Activated naive CD4-positive, alpha-beta T cell (primary cell): Measurements from ENCODE around the gene OR8S1.
A peak's percentile ranks its signal among the peaks of the same experiment; 100 is the strongest.
"Not testable (repeated sequence)": the region's sequence is repeated elsewhere in the genome, so short reads cannot be mapped to it uniquely, and the experiment has no call there.

Experiments
- DNase-seq, 4 experiments: peaks; one replicate each; lab custom pipeline; 2025; lab: John Stamatoyannopoulos, UW

OR8S1 gene, protein sequence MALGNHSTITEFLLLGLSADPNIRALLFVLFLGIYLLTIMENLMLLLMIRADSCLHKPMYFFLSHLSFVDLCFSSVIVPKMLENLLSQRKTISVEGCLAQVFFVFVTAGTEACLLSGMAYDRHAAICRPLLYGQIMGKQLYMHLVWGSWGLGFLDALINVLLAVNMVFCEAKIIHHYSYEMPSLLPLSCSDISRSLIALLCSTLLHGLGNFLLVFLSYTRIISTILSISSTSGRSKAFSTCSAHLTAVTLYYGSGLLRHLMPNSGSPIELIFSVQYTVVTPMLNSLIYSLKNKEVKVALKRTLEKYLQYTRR

DNA sequence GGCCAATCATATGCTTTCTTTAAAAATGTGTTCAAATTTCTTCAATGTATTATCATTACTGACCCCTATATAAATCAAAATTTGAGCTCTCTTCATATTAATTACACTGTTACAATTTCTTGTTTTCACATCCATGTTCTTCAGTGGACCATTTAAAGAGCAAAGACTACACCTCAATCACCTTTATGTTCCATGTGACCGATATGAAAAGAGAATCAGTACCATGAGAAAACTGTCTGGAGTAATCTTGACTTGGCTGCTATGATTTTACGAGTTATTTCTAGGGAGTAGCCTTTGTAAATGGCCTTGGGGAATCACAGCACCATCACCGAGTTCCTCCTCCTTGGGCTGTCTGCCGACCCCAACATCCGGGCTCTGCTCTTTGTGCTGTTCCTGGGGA is at the start of gene OR8S1:
Gene OR8S1, plus strand, starts transcription at position 301 of the 400 bp plus-strand sequence. Its CDS starts 0 bp downstream, at position 301.
- DNase-seq = no peak

DNA sequence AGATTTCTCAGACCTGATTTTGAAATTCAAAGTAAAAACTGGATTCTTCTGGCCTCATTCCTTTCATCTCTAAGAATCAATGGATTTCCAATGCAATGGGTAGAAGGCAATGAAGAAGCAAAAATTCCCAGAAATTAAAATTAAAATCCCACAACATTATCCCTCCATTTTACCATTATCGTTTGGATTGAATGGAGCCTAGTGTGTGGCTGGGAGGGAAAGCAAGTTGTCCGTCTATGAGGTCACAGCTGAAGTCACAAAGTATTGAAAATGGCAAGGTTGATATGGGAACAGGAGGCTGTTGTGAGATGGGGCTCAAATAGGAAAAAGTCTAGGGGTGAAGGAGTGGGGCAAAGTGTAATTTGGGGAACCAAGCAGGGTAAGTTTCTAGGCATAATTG is 43.2 kb upstream of the OR8S1 start, which contains the start of gene C12orf54:
Gene C12orf54, plus strand, starts transcription at position 301 of the 400 bp plus-strand sequence. CDS start 799 bp downstream, outside the sequence.
- DNase-seq = no peak

DNA sequence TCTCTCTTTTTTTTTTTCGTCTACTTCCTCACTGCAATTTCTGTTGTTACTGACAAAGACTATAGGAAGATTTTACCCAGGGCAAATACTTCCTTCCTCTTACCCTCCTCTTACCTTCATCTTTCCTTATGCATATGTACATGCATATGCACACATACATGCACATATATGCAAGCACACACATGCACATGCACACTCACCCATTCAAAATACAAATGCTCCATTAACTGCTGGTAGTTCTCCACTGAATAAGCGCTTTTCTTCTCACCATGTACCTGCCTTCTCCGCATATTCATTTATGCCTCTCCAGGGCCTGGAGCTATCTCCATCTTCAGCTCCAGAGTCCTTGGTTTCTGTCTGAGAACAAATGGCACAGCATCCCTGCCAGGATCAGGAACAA is 42.5 kb upstream of the OR8S1 start:
- DNase-seq = no peak

DNA sequence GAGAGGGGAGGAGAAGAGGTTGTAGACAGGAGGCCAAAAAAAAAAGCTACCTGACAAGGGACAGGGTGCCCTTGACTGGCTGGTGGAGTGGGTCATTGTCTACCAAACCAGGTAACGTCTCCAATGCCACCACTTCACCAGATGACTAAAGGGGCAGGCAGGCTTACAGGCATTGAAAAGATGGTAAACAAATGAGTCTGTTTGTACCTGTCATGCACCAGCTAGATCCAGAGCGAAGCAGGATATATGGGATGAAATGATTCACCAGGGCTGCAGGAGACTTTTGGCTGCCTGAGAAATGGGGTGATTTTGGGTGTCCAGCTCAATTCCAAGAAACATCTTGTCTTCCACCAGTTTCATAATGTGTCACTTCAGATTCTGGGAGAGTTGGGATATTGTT is 39.2 kb upstream of the OR8S1 start:
- no peak for DNase-seq

DNA sequence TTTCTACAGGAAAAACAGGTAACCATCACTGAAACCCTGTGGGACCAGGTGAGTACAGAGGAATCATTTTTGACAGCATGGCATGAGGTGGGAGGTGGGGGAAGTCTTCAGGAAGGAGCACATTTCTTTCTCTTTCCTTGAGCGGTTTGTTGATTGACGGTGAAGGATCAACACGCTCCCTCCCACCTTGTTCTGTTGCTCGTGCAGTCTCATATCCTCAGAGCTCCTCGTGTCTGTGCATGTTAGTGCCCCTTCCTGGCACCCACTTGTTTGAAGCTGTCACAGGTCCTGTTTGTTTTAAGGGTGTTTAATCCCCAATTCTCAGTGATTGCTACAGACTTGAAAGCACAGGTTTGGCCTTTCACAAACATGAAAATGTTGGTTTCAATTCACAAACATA is 38.8 kb upstream of the OR8S1 start:
- no peak for DNase-seq

DNA sequence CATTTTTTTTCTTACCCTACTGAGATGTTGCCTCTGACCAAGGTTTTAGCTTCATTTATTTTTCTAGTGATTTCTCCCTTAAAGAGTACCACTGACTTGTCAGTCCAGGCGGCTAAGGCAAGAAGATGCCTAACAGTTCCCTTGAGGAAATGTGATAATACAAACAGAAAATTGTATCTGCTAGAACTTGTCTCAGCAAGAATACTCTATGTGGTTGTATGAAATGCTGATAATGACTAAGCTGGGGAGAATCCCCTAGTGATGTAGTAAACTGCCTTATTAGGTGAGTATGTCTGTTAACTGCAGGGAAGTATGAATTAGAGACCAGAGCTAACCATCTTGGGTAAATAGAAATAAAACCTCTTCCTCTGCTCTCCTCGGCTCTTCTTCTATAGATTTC is 36.4 kb upstream of the OR8S1 start:
- DNase-seq = no peak

DNA sequence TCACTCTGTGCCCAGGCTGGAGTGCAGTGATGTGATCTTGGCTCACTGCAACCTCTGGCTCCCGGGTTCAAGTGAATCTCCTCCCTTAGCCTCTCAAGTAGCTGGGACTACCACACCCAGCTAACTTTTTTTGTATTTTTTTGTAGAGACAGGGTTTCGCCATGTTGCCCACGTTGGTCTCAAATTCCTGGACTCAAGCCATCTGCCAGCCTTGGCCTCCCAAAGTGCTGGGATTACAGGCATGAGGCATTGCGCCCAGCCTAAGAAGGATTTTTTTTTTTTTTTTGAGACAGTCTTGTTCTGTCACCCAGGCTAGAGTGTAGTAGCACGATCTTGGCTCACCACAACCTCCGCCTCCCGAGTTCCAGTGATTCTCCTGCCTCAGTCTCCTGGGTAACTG is 36.0 kb upstream of the OR8S1 start:
- not testable (repeated sequence) for DNase-seq

DNA sequence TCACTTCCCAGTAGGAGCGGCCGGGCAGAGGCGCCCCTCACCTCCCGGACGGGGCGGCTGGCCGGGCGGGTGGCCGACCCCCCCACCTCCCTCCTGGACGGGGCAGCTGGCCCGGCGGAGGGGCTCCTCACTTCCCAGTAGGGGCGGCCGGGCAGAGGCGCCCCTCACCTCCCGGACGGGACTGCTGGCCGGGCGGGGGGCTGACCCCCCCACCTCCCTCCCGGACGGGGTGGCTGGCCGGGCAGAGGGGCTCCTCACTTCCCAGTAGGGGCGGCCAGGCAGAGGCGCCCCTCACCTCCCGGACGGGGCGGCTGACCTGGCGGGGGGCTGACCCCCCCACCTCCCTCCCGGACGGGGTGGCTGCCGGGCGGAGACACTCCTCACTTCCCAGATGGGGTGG is 25.2 kb upstream of the OR8S1 start:
- DNase-seq = not testable (repeated sequence)

DNA sequence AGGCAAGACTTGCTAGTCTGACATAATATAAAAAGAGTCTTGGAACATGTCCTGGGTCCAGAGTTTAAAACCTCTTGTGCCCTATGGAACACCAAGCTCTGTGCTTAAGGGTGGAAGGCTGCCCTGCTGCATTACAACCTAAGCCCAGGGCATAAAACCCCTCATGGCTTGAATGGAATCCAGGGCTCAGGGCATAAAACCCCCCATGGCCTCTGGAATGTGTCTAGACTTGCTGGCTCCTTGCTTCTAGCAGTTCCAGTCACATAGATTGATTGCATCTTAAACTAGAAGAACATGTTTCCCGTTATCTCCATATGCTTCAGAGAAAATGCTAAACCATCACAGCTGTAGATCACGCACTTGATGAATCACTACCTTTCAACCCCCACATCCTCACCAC is 18.6 kb upstream of the OR8S1 start:
- DNase-seq = not testable (repeated sequence)

DNA sequence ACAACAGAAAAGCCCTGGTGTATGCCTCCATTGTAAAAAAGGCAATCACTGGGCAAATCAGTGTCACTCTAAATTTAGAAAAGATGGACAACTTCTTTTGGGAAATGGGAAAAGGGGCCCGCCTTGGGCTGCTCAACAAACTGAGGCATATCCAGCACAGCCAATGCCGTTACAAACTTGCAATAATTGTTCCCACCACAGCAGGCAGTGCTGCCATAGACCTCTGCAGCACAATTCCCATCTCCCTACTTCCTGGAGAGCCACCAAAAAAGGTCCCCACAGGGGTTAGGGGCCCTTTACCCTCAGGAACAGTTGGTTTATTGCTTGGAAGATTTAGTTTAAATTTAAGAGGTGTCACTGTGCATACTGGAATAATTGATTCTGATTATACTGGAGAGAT is 16.4 kb upstream of the OR8S1 start:
- DNase-seq = no peak

DNA sequence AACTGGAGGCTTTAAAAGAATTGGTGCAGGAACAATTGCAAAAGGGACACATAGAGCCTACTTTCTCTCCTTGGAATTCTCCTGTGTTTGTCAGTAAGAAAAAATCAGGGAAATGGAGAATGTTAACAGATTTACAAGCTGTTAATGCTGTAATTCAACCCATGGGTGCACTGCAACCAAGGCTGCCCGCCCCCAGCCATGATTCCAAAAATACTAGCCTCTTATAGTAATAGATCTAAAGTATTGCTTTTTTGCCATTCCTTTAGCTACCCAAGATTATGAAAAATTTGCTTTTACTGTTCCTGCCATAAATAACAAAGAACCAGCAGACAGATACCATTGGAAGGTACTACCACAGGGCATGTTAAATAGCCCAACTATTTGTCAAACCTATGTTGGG is 15.3 kb upstream of the OR8S1 start:
- no peak for DNase-seq

DNA sequence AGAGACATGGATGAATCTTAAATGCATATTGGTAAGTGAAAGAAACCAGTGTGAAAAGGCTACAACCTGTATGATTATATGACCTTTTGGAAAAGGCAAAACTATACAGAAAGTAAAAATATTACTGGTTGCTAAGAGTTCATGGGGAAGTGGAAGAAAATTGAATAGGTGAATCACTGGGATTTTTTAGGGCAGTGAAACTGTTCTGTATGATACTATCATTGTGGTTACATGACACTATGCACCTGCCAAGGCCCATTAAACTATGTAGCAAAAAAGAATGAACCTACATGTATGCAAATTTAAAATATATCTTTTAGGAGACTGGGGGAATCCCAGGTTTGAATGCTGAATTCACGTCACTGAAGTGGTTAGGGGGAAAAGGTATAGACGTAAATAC is 12.6 kb upstream of the OR8S1 start:
- DNase-seq = no peak

DNA sequence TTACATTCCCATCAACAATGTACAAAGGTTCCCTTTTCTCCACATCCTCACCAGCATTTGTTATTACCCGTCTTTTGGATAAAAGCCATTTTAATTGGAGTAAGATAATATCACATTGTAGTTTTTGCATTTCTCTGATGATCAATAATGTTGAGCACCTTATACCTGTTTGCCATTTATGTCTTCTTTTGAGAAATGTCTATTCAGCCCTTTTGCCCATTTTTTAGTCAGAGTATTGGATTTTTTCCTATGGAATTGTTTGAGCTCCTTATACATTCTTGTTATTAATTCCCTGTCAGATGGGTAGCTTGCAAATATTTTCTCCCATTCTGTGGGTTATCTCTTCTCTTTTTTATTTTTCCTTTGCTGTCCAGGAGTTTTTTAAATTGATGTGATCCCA is 10.7 kb upstream of the OR8S1 start:
- DNase-seq = no peak

DNA sequence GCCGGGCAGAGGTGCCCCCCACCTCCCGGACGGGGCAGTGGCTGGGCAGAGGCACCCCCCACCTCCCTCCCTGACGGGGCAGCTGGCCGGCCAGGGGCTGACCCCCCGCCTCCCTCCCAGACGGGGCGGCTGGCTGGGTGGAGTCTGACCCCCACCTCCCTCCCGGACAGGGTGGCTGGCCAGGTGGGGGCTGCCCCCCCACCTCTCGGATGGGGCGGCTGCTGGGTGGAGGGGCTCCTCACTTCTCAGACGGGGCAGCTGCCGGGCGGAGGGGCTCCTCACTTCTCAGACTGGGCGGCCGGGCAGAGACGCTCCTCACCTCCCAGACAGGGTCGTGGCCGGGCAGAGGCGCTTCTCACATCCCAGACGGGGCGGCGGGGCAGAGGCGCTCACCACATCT is 5.1 kb upstream of the OR8S1 start:
- DNase-seq = not testable (repeated sequence)

DNA sequence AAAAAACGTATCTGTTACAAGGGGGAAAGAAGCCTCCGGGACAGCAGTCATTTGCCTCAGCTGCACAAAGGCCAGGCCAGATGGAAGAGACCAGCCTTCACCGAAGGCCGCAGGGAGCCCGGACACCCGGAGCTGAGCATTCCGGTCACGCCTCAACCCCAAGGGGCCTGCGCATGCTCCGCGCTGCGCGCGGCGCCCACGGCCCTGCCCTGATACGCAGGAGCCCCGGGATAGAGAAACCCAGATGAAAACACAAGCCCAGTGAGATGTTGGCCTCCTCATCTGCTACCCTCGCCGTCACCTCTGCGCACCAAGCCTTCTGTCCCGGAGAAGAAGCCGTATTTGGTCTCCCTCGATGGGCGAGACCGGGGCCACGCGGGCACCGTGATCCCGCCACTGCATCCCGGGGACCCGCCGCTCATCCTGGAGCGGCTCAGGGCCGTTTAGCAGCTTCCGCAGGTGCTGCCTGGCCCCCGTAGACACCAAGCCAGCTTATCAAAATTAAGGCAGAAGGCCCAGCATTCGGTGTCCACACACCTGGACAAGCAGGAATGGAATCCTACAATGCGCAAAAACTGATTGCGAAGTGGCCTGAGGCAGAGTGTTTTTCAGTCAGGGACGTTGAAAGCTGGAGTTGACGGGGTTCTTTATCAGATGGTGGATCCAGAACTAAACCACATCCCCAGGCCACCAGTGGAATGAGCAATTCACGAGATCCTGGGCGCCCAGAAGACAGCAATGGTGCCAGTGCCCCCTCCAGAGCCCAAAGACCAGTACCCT is 2.6 kb downstream of the OR8S1 start:
- no peak for DNase-seq

DNA sequence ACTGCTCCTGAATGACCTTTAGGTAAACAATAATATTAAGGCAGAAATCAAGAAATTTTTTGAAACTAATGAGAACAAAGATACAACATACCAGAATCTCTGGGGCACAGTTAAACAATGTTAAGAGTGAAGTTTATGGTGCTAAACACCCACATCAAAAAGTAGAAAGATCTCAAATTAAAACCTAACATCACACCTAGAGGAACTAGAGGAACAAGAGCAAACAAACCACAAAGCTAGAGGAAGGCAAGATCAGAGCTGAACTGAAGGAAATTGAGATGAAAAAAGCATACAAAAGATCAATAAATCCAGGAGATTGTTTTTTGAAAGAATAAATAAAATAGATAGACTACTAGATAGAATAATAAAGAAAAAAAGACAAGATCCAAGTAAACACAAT is 7.2 kb downstream of the OR8S1 start:
- no peak for DNase-seq

DNA sequence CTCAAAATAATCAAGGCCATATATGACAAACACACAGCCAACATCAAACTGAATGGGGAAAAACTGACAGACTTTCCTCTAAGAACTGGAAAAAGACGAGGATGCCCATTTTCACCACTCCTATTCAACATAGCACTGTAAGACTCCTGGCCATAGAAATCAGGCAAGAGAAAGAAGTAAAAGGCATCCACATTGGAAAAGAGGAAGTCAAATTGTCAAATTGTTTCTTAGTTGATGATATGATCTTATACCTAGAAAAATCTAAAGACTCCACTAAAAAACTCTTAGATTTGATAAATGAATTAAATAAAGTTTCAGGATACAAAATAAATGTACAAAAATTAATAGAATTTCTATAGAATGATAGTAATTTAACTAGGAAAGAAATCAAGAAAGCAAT is 11.2 kb downstream of the OR8S1 start:
- no peak for DNase-seq

DNA sequence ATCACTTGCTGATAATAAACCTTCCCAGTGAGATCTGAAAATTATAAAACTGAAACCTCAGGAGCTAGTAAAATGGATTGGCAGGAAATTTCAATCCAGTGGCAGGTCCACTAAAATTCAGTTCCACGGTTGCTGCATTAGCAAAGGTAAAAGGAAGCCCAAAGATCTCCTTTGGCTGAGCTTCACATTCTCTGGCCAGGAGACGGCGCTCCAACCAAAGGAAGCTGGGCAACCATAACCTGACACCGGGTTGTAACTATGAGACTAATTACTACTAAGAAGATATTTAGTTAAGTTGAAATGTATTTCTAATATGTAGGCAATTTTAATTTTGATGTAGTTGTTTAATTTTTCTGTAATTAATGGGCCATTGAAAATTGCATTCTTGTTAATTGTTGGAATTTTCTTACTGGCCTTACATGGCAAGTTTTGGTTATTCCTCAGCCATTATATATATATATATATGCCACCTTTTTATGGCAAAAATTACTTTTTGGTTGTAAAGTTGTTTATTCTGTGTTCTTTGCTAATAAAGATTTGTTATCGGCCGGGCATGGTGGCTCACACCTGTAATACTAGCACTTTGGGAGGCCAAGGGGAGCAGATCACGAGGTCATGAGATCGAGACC is 17.0 kb downstream of the OR8S1 start:
- peak in 2 of 4 experiments; percentile 16 to 22 for DNase-seq

DNA sequence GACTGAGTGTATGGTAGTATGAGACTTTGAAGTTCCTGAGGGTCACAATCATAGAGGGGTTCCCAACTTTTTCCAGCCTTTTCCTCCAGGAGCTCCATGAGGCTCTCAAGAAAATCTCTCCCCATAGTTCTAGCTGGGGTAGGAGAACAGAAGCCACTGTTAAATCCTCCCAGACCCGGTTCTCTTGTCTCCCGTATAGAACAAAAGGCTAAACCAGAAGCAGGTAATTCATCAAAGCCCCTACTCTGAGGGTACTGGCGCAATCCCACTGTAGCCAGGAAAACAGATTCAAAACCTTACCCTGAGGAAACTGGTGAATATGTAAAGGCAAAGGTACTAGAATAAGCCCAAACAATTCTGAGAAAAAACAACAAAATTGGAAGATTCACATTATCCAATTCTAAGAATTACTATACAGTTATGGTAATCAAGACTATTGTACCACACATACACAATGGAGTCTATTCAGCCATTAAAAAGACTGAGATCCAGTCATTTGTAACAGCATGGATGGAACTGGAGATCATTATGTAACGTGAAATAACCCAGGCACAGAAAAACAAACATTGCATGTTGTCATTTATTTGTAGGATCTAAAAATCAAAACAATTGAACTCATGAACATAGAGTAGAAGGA is 20.5 kb downstream of the OR8S1 start:
- DNase-seq = no peak

DNA sequence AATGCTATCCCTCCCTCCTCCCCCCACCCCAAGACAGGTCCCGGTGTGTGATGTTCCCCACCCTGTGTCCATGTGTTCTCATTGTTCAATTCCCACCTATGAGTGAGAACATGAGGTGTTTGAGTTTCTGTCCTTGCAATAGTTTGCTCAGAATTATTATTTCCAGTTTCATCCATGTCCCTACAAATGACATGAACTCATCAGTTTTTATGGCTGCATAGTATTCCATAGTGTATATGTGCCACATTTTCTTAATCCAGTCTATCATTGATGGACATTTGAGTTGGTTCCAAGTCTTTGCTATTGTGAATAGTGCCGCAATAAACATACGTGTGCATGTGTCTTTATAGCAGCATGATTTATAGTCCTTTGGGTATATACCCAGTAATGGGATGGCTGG is 21.6 kb downstream of the OR8S1 start:
- not testable (repeated sequence) for DNase-seq

DNA sequence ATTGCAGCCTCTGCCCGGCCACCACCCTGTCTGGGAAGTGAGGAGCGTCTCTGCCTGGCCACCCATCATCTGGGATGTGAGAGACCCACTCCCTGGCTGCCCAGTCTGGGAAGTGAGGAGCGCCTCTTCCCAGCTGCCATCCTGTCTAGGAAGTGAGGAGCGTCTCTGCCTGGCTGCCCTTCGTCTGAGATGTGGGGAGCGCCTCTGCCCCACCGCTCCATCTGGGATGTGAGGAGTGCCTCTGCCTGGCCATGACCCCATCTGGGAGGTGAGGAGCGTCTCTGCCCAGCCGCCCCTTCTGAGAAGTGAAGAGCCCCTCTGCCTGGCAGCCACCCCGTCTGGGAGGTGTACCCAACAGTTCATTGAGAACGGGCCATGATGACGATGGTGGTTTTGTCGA is 26.2 kb downstream of the OR8S1 start:
- not testable (repeated sequence) for DNase-seq

DNA sequence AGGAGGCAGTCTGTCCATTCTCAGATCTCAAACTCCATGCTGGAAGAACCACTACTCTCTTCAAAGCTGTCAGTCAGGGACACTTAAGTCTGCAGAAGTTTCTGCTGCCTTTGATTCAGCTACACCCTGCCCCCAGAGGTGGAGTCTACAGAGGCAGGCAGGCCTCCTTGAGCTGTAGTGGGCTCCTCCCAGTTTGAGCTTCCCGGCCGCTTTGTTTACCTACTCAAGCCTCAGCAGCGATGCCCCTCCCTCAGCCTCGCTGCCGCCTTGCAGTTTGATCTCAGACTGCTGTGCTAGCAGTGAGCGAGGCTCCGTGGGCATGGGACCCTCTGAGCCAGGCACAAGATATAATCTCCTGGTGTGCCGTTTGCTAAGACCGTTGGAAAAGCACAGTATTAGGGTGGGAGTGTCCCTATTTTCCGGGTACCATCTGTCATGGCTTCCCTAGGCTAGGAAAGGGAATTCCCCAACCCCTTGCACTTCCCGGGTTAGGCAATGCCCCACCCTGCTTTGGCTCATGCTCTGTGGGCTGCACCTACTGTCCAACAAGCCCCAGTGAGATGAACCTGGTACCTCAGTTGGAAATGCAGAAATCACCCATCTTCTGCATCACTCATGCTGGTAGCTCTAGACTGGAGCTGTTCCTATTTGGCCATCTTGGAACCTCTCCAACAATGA is 28.4 kb downstream of the OR8S1 start:
- DNase-seq = peak in 1 of 4 experiments; percentile 12
